IMR-90 (cell line): ENCODE results near the gene WFDC8. TPM values are rescaled to one million over a fixed set of nuclear protein-coding genes. Genes with fewer than 3 reads are reported as not detected.

Experiments
- ATAC-seq: fragments of 200-7000 bp; cut with Tn5 transposase; 2 replicates; pipeline ENCODE4 v1.9.1; 2020; ENCODE audit warnings: low read depth, mild to moderate bottlenecking, moderate library complexity
- BruUV-seq: library from RNA; stranded (reverse); fragments of 400-500 nt; replicated peaks from 2 replicates; lab custom pipeline; 2021; lab: Mats Ljungman, UMichigan
- CTCF ChIA-PET: fragments of 300-600 bp; formaldehyde crosslinking; extraction: SDS; loops from one replicate; lab custom pipeline; 2021; ENCODE audit warnings: antibody characterized with exemption; lab: Yijun Ruan, JAX
- POLR2A ChIA-PET: fragments of 300-600 bp; sonication (Branson Sonifier 250); formaldehyde crosslinking; loops from one replicate; lab custom pipeline; 2022; ENCODE audit warnings: antibody characterized with exemption; ENCODE audit not compliant: unreplicated experiment; lab: Charles Lee
- DNase-seq: peaks from one replicate; pipeline ENCODE4 v3.0.0; 2013
- H2AFZ ChIP-seq: replicated peaks from 2 replicates; pipeline ENCODE3; 2013; ENCODE audit warnings: low read length, mild to moderate bottlenecking; ENCODE audit not compliant: poor library complexity
- H2AK5ac ChIP-seq: 2 replicates; pipeline ENCODE4 v1.6.1; 2013; ENCODE audit warnings: low read depth, low read length, inconsistent platforms
- H2AK9ac ChIP-seq: replicated peaks from 2 replicates; pipeline ENCODE3; 2013; ENCODE audit warnings: mild to moderate bottlenecking, low read depth, low read length, moderate library complexity; ENCODE audit not compliant: poor library complexity
- H2BK120ac ChIP-seq: 2 replicates; pipeline ENCODE4 v1.6.1; 2013; ENCODE audit warnings: low read depth, low read length, inconsistent platforms
- H2BK15ac ChIP-seq: 3 replicates; pipeline ENCODE4 v1.6.1; 2013; ENCODE audit warnings: low read depth, low read length, inconsistent platforms
- H2BK20ac ChIP-seq: 2 replicates; pipeline ENCODE4 v1.6.1; 2013; ENCODE audit warnings: low read depth, mild to moderate bottlenecking, inconsistent platforms, low read length, moderate library complexity
- H2BK5ac ChIP-seq: 2 replicates; pipeline ENCODE4 v1.6.1; 2013; ENCODE audit warnings: mild to moderate bottlenecking, low read depth, low read length, inconsistent platforms; ENCODE audit not compliant: poor library complexity, severe bottlenecking
- H3K14ac ChIP-seq: replicated peaks from 2 replicates; pipeline ENCODE4 v1.6.1; 2013; ENCODE audit warnings: low read depth, low read length, inconsistent platforms
- H3K18ac ChIP-seq: 2 replicates; pipeline ENCODE4 v1.6.1; 2013; ENCODE audit warnings: low read depth, low read length, control low read depth
- H3K23ac ChIP-seq: 2 replicates; pipeline ENCODE4 v1.6.1; 2013; ENCODE audit warnings: low read depth, low read length, inconsistent platforms
- H3K27ac ChIP-seq: 2 replicates; pipeline ENCODE4 v1.5.1; 2013; ENCODE audit warnings: mild to moderate bottlenecking, control low read depth, low read length; ENCODE audit not compliant: insufficient read depth
- H3K27me3 ChIP-seq: 2 replicates; pipeline ENCODE4 v1.6.1; 2013; ENCODE audit warnings: low read length; ENCODE audit not compliant: control insufficient read depth, insufficient read depth
- H3K36me3 ChIP-seq: 2 replicates; pipeline ENCODE4 v1.6.1; 2013; ENCODE audit warnings: low read length, mixed read lengths; ENCODE audit not compliant: control insufficient read depth, insufficient read depth
- H3K4ac ChIP-seq: 2 replicates; pipeline ENCODE4 v1.6.1; 2013; ENCODE audit warnings: low read depth, low read length, inconsistent platforms
- H3K4me1 ChIP-seq: 2 replicates; pipeline ENCODE4 v1.6.1; 2013; ENCODE audit warnings: low read length, mixed read lengths; ENCODE audit not compliant: control insufficient read depth, insufficient read depth
- H3K4me2 ChIP-seq: 2 replicates; pipeline ENCODE4 v1.6.1; 2013; ENCODE audit warnings: low read depth, mild to moderate bottlenecking, control low read depth, low read length, moderate library complexity
- H3K4me3 ChIP-seq: 2 replicates; pipeline ENCODE4 v1.5.1; 2013; ENCODE audit warnings: low read depth, mild to moderate bottlenecking, control low read depth, low read length, moderate library complexity; ENCODE audit not compliant: insufficient read depth
- H3K56ac ChIP-seq: 2 replicates; pipeline ENCODE4 v1.6.1; 2013; ENCODE audit warnings: low read length, inconsistent platforms; ENCODE audit not compliant: insufficient read depth; ENCODE audit errors: extremely low read depth
- H3K79me1 ChIP-seq, 2 experiments: 2 replicates each; pipeline ENCODE4 v1.6.1; 2013; ENCODE audit warnings: low read length in 2 of 2, inconsistent platforms in 1 of 2, low read depth in 1 of 2
- H3K9ac ChIP-seq: 2 replicates; pipeline ENCODE4 v1.6.1; 2013; ENCODE audit warnings: low read depth, low read length, control low read depth
- H3K9me1 ChIP-seq: 2 replicates; pipeline ENCODE4 v1.6.1; 2013; ENCODE audit warnings: low read length, inconsistent platforms; ENCODE audit not compliant: insufficient read depth
- H3K9me3 ChIP-seq: 2 replicates; pipeline ENCODE4 v1.6.1; 2013; ENCODE audit warnings: low read length; ENCODE audit not compliant: control insufficient read depth, insufficient read depth
- H4K20me1 ChIP-seq: 2 replicates; pipeline ENCODE4 v1.6.1; 2013; ENCODE audit warnings: low read length, inconsistent platforms; ENCODE audit not compliant: insufficient read depth
- H4K5ac ChIP-seq: 2 replicates; pipeline ENCODE4 v1.6.1; 2013; ENCODE audit warnings: mild to moderate bottlenecking, low read depth, low read length, control low read depth
- H4K8ac ChIP-seq, 2 experiments: 2 replicates each; pipeline ENCODE4 v1.6.1; 2013; ENCODE audit warnings: low read depth in 2 of 2, low read length in 2 of 2, control low read depth in 1 of 2, inconsistent platforms in 1 of 2
- H4K91ac ChIP-seq: 2 replicates; pipeline ENCODE4 v1.6.1; 2013; ENCODE audit warnings: low read depth, low read length, inconsistent platforms; ENCODE audit not compliant: insufficient read depth
- CTCF ChIP-seq: conservative IDR thresholded peaks from 2 replicates; pipeline ENCODE4 v1.5.1; 2012; ENCODE audit warnings: mild to moderate bottlenecking, low read depth, low read length, improper control_type of control experiment
- FOS ChIP-seq: fragments of 150-350 bp; IDR thresholded peaks from 2 replicates; pipeline ENCODE4 v1.6.1; 2016; ENCODE audit warnings: low read depth, low read length
- MAFK ChIP-seq: IDR thresholded peaks from 2 replicates; pipeline ENCODE4 v1.6.1; 2012; ENCODE audit warnings: low read depth, low read length, improper control_type of control experiment
- MXI1 ChIP-seq: IDR thresholded peaks from 2 replicates; pipeline ENCODE4 v1.6.1; 2012; ENCODE audit warnings: low read depth, mild to moderate bottlenecking, low read length, moderate library complexity, borderline replicate concordance
- POLR2A ChIP-seq: IDR thresholded peaks from 2 replicates; pipeline ENCODE4 v1.6.1; 2012; ENCODE audit warnings: mild to moderate bottlenecking, low read depth, low read length
- RAD21 ChIP-seq: IDR thresholded peaks from 2 replicates; pipeline ENCODE4 v1.6.1; 2012; ENCODE audit warnings: low read length, improper control_type of control experiment
- SMC3 ChIP-seq: fragments of 150-350 bp; IDR thresholded peaks from 2 replicates; pipeline ENCODE4 v1.6.1; 2016; ENCODE audit warnings: low read depth, mild to moderate bottlenecking, antibody characterized with exemption, low read length, moderate library complexity
- WGBS, 2 experiments: methylation state at CpG; one replicate each; pipeline versions ENCODE4 v1.1.5 to v1.1.7; 2013; ENCODE audit warnings: missing lambda C conversion rate in 2 of 2; ENCODE audit not compliant: insufficient read length in 1 of 2; ENCODE audit errors: extremely low coverage in 2 of 2; 5-methylcytosine and 5-hydroxymethylcytosine counted together
- dilution Hi-C: fragments of 300-500 bp; cut with HindIII; formaldehyde crosslinking; loops from one replicate; pipeline ENCODE4 v1.14.3; 2018; ENCODE audit warnings: low sequenced_read_pairs; ENCODE audit not compliant: unreplicated experiment
- in situ Hi-C: fragments of 300-500 bp; cut with MboI; formaldehyde crosslinking; loops from 3 replicates; pipeline ENCODE4 v1.14.3; 2019; ENCODE audit warnings: low sequenced_read_pairs, inconsistent platforms, mixed read lengths
- intact Hi-C: fragments of 100-400 bp; cut with micrococcal nuclease; formaldehyde crosslinking; loops from 2 replicates; pipeline ENCODE4 v1.10.0; 2022
- polyA plus RNA-seq, 3 experiments: library from polyadenylated mRNA; depleted of rRNA; stranded (reverse); fragments of >200 nt; gene quantifications; 2 replicates each; pipeline ENCODE4 v1.2.3, GENCODE V29; 2012; ENCODE audit warnings: low replicate concordance in 1 of 3
- total RNA-seq: library from RNA; depleted of rRNA; stranded (reverse); fragments of >200 nt; gene quantifications from 2 replicates; pipeline ENCODE4 v1.2.3, GENCODE V29; 2012
- TF ChIP-seq, protein P1 (sequence below): fragments of 150-350 bp; IDR thresholded peaks from 2 replicates; pipeline ENCODE4 v1.6.1; 2017; ENCODE audit warnings: mild to moderate bottlenecking, antibody characterized with exemption, low read length, low read depth

The WFDC8 gene
- total and polyA plus RNA-seq, 2 of the 4 experiments (the other 2 are of a cell fraction): not detected

- Histone ChIP-seq H3K36me3 (no peaks in the 10 kb centered on the region), H3K9me3 (no peaks in the 10 kb centered on the region), H2AFZ (no peak overlapping the region), H3K27me3 (no peaks in the 10 kb centered on the region), H3K9ac (no peak overlapping the region), H4K8ac (no peak overlapping the region), H3K79me1 (no peaks in the 10 kb centered on the region), H3K4me1 (no peaks in the 10 kb centered on the region), H2BK120ac (no peak overlapping the region), H2BK5ac (no peak overlapping the region), H3K27ac (no peak overlapping the region), H4K91ac (no peak overlapping the region), H4K20me1 (no peaks in the 10 kb centered on the region), H2BK15ac (no peak overlapping the region), H2BK20ac (no peak overlapping the region), H3K23ac (no peak overlapping the region), H3K4me2 (no peak overlapping the region), H3K18ac (no peak overlapping the region), H3K4ac (no peak overlapping the region), H2AK9ac (no peak overlapping the region), H3K14ac (no peak overlapping the region), H2AK5ac (no peak overlapping the region), H4K5ac (no peak overlapping the region), H3K56ac (no peak overlapping the region), H3K4me3 (no peak overlapping the region), H3K9me1 (no peaks in the 10 kb centered on the region)
- no peak for TF ChIP-seq POLR2A
- TF ChIP-seq RAD21: no peak
- no peak for TF ChIP-seq MXI1
- TF ChIP-seq SMC3: no peak
- TF ChIP-seq, protein P1, sequence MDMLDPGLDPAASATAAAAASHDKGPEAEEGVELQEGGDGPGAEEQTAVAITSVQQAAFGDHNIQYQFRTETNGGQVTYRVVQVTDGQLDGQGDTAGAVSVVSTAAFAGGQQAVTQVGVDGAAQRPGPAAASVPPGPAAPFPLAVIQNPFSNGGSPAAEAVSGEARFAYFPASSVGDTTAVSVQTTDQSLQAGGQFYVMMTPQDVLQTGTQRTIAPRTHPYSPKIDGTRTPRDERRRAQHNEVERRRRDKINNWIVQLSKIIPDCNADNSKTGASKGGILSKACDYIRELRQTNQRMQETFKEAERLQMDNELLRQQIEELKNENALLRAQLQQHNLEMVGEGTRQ: no peak
- TF ChIP-seq CTCF: no peak
- no peak for TF ChIP-seq MAFK
- TF ChIP-seq FOS: no peak
- ATAC-seq (peak; percentile 21; the same call in 1 of the 2 replicates), DNase-seq (peak; percentile 75)
- dilution Hi-C loops: no loop called here
- WGBS, 2 experiments: no CpG with 5 or more reads among the region's 4 CpGs
- intact Hi-C loops: no loop called here
- in situ Hi-C loops: no loop called here
- ChIA-PET POLR2A (no interaction called here), CTCF (no interaction called here)
- no TSS peak for BruUV-seq
These were observed 32.0 kb upstream of the WFDC8 start for GRCh38 chr20:45611054-45611453.
